RWPE2 (cell line): ENCODE results near the gene TRAPPC3.

Source experiments
- ATAC-seq: fragments of 200-7000 bp; cut with Tn5 transposase; 3 replicates; pipeline ENCODE4 v1.9.1; 2021; ENCODE audit warnings: low read depth
- DNase-seq: peaks from one replicate; pipeline ENCODE4 v3.0.0-alpha.2; 2020; ENCODE audit warnings: low spot score
- H3K27ac ChIP-seq: fragments of 450-650 bp; 2 replicates; pipeline ENCODE4 v1.5.1; 2017; ENCODE audit warnings: mild to moderate bottlenecking; ENCODE audit not compliant: poor library complexity, severe bottlenecking
- H3K27me3 ChIP-seq: fragments of 250-450 bp; sonication (Bioruptor Pico); 2 replicates; pipeline ENCODE4 v1.5.1; 2021; ENCODE audit warnings: mild to moderate bottlenecking, moderate library complexity; ENCODE audit not compliant: insufficient read depth, poor library complexity, severe bottlenecking
- H3K36me3 ChIP-seq: fragments of 250-450 bp; sonication (Bioruptor Pico); 2 replicates; pipeline ENCODE4 v1.5.1; 2020; ENCODE audit warnings: low read depth, mild to moderate bottlenecking, moderate library complexity
- H3K4me1 ChIP-seq: fragments of 250-450 bp; sonication (Bioruptor Pico); 2 replicates; pipeline ENCODE4 v1.5.1; 2021; ENCODE audit warnings: mild to moderate bottlenecking, moderate library complexity; ENCODE audit not compliant: insufficient read depth, poor library complexity, severe bottlenecking
- H3K4me3 ChIP-seq: fragments of 250-450 bp; sonication (Bioruptor Pico); 2 replicates; pipeline ENCODE4 v1.5.1; 2021; ENCODE audit warnings: mild to moderate bottlenecking, moderate library complexity; ENCODE audit not compliant: severe bottlenecking
- H3K9me3 ChIP-seq: fragments of 250-450 bp; sonication (Bioruptor Pico); 2 replicates; pipeline ENCODE4 v1.5.1; 2021; ENCODE audit warnings: mild to moderate bottlenecking, moderate library complexity; ENCODE audit not compliant: severe bottlenecking
- CTCF ChIP-seq: fragments of 450-650 bp; IDR thresholded peaks from one replicate; pipeline ENCODE4 v1.5.1; 2017; ENCODE audit warnings: mild to moderate bottlenecking, moderate library complexity; ENCODE audit not compliant: poor library complexity, severe bottlenecking

TRAPPC3 gene

GRCh38 chr1:36166136-36166535 lies 16.9 kb upstream of the TRAPPC3 start:
- peak overlapping the region; percentile 97 for H3K27ac ChIP-seq
- H3K9me3 ChIP-seq: no peaks in the 10 kb centered on the region
- peaks cover 47% of the 10 kb centered on the region for H3K4me1 ChIP-seq
- DNase-seq: no peak
- H3K27me3 ChIP-seq: no peaks in the 10 kb centered on the region
- peaks cover 74% of the 10 kb centered on the region for H3K36me3 ChIP-seq
- no peak for ATAC-seq
- no peak for TF ChIP-seq CTCF
- H3K4me3 ChIP-seq: no peak overlapping the region

GRCh38 chr1:36165145-36165544 lies 15.9 kb upstream of the TRAPPC3 start:
- Histone ChIP-seq H3K27me3 (no peaks in the 10 kb centered on the region), H3K27ac (peak overlapping the region; percentile 97), H3K36me3 (peaks cover 66% of the 10 kb centered on the region), H3K4me3 (no peak overlapping the region), H3K9me3 (no peaks in the 10 kb centered on the region), H3K4me1 (peaks cover 42% of the 10 kb centered on the region)
- TF ChIP-seq CTCF: no peak
- no peak for DNase-seq
- no peak for ATAC-seq

GRCh38 chr1:36164361-36164760 lies 15.1 kb upstream of the TRAPPC3 start:
- no peak for TF ChIP-seq CTCF
- H3K4me3 ChIP-seq: no peak overlapping the region
- peak overlapping the region; percentile 97 for H3K27ac ChIP-seq
- no peaks in the 10 kb centered on the region for H3K27me3 ChIP-seq
- H3K4me1 ChIP-seq: peaks cover 36% of the 10 kb centered on the region
- H3K36me3 ChIP-seq: peaks cover 62% of the 10 kb centered on the region
- no peaks in the 10 kb centered on the region for H3K9me3 ChIP-seq
- no peak for ATAC-seq
- DNase-seq: no peak

GRCh38 chr1:36163426-36163825 lies 14.1 kb upstream of the TRAPPC3 start:
- no peak for ATAC-seq

More at GRCh38 chr1:36163426-36163825, 14.1 kb upstream of the TRAPPC3 start:
- no peak for DNase-seq
- no peak for TF ChIP-seq CTCF
- Histone ChIP-seq H3K4me3 (no peak overlapping the region), H3K27me3 (no peaks in the 10 kb centered on the region), H3K9me3 (no peaks in the 10 kb centered on the region), H3K27ac (peak overlapping the region; percentile 97), H3K36me3 (peaks cover 67% of the 10 kb centered on the region), H3K4me1 (peaks cover 46% of the 10 kb centered on the region)
